A549 (cell line): Measurements from ENCODE around the gene AP1M1. TPM values are rescaled to one million over a fixed set of nuclear protein-coding genes. Genes with fewer than 3 reads are reported as not detected.

ENCODE experiments used
- ATAC-seq, 2 experiments: fragments of 200-7000 bp in 1 of 2; fragments of >200 bp in 1 of 2; cut with Nextera tagmentation in 1 of 2; cut with Tn5 transposase in 1 of 2; 3 replicates each; pipeline versions ENCODE4 v1.8.0 to v1.9.1; 2018 to 2020; ENCODE audit warnings: mild to moderate bottlenecking in 1 of 2, moderate library complexity in 1 of 2
- CTCF ChIA-PET: fragments of 300-600 bp; sonication (Branson Sonifier 250); formaldehyde crosslinking; extraction: SDS; loops from one replicate; lab custom pipeline; 2021; ENCODE audit warnings: antibody characterized with exemption, inconsistent platforms; lab: Yijun Ruan, JAX
- POLR2A ChIA-PET: fragments of 350-600 bp; formaldehyde crosslinking; extraction: SDS; loops from one replicate; lab custom pipeline; 2021; ENCODE audit warnings: antibody characterized with exemption, inconsistent platforms; lab: Yijun Ruan, JAX
- DNase-seq, 2 experiments: peaks; one replicate each; pipeline versions ENCODE4 v3.0.0 to v3.0.0-alpha.2; 2011 to 2016; ENCODE audit warnings: low read depth in 1 of 2, low spot score in 1 of 2
- FAIRE-seq: peaks from 2 replicates; lab custom pipeline; 2011; peaks lifted over from hg19 to GRCh38; lab: Jason Lieb, UNC
- H3K27ac ChIP-seq, 2 experiments: fragments of >200 bp; sonication (Bioruptor Twin); formaldehyde crosslinking; 3 replicates each; pipeline ENCODE4 v1.5.1; 2016 to 2017
- H3K4me1 ChIP-seq: fragments of >200 bp; sonication (Bioruptor Twin); formaldehyde crosslinking; 3 replicates; pipeline ENCODE4 v1.6.1; 2016
- H3K4me2 ChIP-seq: fragments of >200 bp; sonication (Bioruptor Twin); formaldehyde crosslinking; 3 replicates; pipeline ENCODE4 v1.6.1; 2016
- H3K4me3 ChIP-seq: fragments of >200 bp; sonication (Bioruptor Twin); formaldehyde crosslinking; 3 replicates; pipeline ENCODE4 v1.5.1; 2016
- H3K9me3 ChIP-seq: fragments of >200 bp; sonication (Bioruptor Twin); formaldehyde crosslinking; 3 replicates; pipeline ENCODE4 v1.6.1; 2016
- BHLHE40 ChIP-seq: IDR thresholded peaks from 2 replicates; pipeline ENCODE4 v1.6.1; 2012; ENCODE audit warnings: low read depth, low read length, inconsistent platforms
- CBX2 ChIP-seq: fragments of 200-600 bp; sonication (generic); IDR thresholded peaks from 2 replicates; pipeline ENCODE4 v1.6.1; 2016; ENCODE audit warnings: low read depth, mild to moderate bottlenecking, borderline replicate concordance
- CBX8 ChIP-seq: fragments of 200-600 bp; sonication (generic); IDR thresholded peaks from 2 replicates; pipeline ENCODE4 v1.6.1; 2016
- CHD4 ChIP-seq: fragments of 200-600 bp; sonication (generic); IDR thresholded peaks from 2 replicates; pipeline ENCODE4 v1.6.1; 2016; ENCODE audit warnings: antibody characterized with exemption, mild to moderate bottlenecking, borderline replicate concordance
- CTCF ChIP-seq: fragments of >200 bp; sonication (Bioruptor Twin); formaldehyde crosslinking; IDR thresholded peaks from 3 replicates; pipeline ENCODE4 v1.5.1; 2016
- EHMT2 ChIP-seq: fragments of 200-600 bp; sonication (generic); IDR thresholded peaks from 2 replicates; pipeline ENCODE4 v1.6.1; 2016; ENCODE audit warnings: antibody characterized with exemption, low read depth, mild to moderate bottlenecking, moderate library complexity
- ELK1 ChIP-seq: fragments of 150-350 bp; IDR thresholded peaks from 2 replicates; pipeline ENCODE4 v1.6.1; 2014; ENCODE audit warnings: low read depth, mild to moderate bottlenecking, low read length
- FOSB ChIP-seq: fragments of 250-450 bp; sonication (Bioruptor Pico); IDR thresholded peaks from 2 replicates; pipeline ENCODE4 v1.5.0; 2020; ENCODE audit warnings: mild to moderate bottlenecking, moderate library complexity
- FOSL2 ChIP-seq, 2 experiments: fragments of 450-650 bp in 1 of 2; fragments of >200 bp in 1 of 2; sonication (Bioruptor Twin) in 1 of 2; formaldehyde crosslinking; IDR thresholded peaks; 2 replicates each; pipeline versions ENCODE4 v1.5.0 to v1.6.1; 2016 to 2020; ENCODE audit warnings: mild to moderate bottlenecking in 1 of 2, moderate library complexity in 1 of 2
- FOXS1 ChIP-seq: fragments of 250-450 bp; sonication (Bioruptor Pico); IDR thresholded peaks from 2 replicates; pipeline ENCODE4 v1.5.0; 2020; ENCODE audit warnings: mild to moderate bottlenecking, moderate library complexity
- HEYL ChIP-seq: fragments of 250-450 bp; sonication (Bioruptor Pico); IDR thresholded peaks from 2 replicates; pipeline ENCODE4 v1.8.0; 2021; ENCODE audit warnings: mild to moderate bottlenecking, moderate library complexity
- HOXB13 ChIP-seq: fragments of 250-450 bp; sonication (Bioruptor Pico); IDR thresholded peaks from 2 replicates; pipeline ENCODE4 v1.5.0; 2020; ENCODE audit warnings: low read depth, mild to moderate bottlenecking, moderate library complexity
- JUN ChIP-seq, 2 experiments: fragments of >200 bp; sonication (Bioruptor Twin); formaldehyde crosslinking; IDR thresholded peaks; 2 replicates in 1 of 2; 3 replicates in 1 of 2; pipeline ENCODE4 v1.6.1; 2016 to 2017
- KDM5A ChIP-seq: fragments of 200-600 bp; sonication (generic); IDR thresholded peaks from 2 replicates; pipeline ENCODE4 v1.6.1; 2016; ENCODE audit warnings: antibody characterized with exemption, mild to moderate bottlenecking
- MYC ChIP-seq: IDR thresholded peaks from 2 replicates; pipeline ENCODE4 v1.6.1; 2012; ENCODE audit warnings: mild to moderate bottlenecking, inconsistent platforms, low read length, improper control_type of control experiment, borderline replicate concordance
- NFE2L2 ChIP-seq: fragments of 150-350 bp; conservative IDR thresholded peaks from 2 replicates; pipeline ENCODE4 v1.6.1; 2014; ENCODE audit warnings: low read length
- NPAS2 ChIP-seq: fragments of 250-450 bp; sonication (Bioruptor Pico); IDR thresholded peaks from 2 replicates; pipeline ENCODE4 v1.8.0; 2022; ENCODE audit warnings: mild to moderate bottlenecking, moderate library complexity, borderline replicate concordance
- PHF8 ChIP-seq: fragments of 200-600 bp; sonication (generic); IDR thresholded peaks from 2 replicates; pipeline ENCODE4 v1.6.1; 2016; ENCODE audit warnings: low read depth, mild to moderate bottlenecking, antibody characterized with exemption, moderate library complexity, borderline replicate concordance
- POLR2A ChIP-seq: IDR thresholded peaks from 2 replicates; pipeline ENCODE4 v1.6.1; 2012; ENCODE audit warnings: mild to moderate bottlenecking, low read length
- RAD21 ChIP-seq, 2 experiments: fragments of >200 bp in 1 of 2; sonication (Bioruptor Twin) in 1 of 2; formaldehyde crosslinking in 1 of 2; IDR thresholded peaks in 1 of 2; conservative IDR thresholded peaks in 1 of 2; 2 replicates in 1 of 2; 3 replicates in 1 of 2; pipeline ENCODE4 v1.6.1; 2012 to 2018; ENCODE audit warnings: inconsistent platforms in 1 of 2
- RCOR1 ChIP-seq: fragments of 150-350 bp; IDR thresholded peaks from 2 replicates; pipeline ENCODE4 v1.6.1; 2014; ENCODE audit warnings: antibody characterized with exemption, low read length, low read depth
- RNF2 ChIP-seq: fragments of 200-600 bp; sonication (generic); IDR thresholded peaks from 2 replicates; pipeline ENCODE4 v1.6.1; 2016; ENCODE audit warnings: low read depth, mild to moderate bottlenecking, antibody characterized with exemption, moderate library complexity, borderline replicate concordance
- SMC3 ChIP-seq: fragments of >200 bp; sonication (Bioruptor Twin); formaldehyde crosslinking; IDR thresholded peaks from 3 replicates; pipeline ENCODE4 v1.6.1; 2018; ENCODE audit warnings: inconsistent platforms
- TFCP2L1 ChIP-seq: fragments of 250-450 bp; sonication (Bioruptor Pico); IDR thresholded peaks from 2 replicates; pipeline ENCODE4 v1.5.0; 2021; ENCODE audit warnings: mild to moderate bottlenecking
- ZFP36 ChIP-seq: fragments of 450-650 bp; IDR thresholded peaks from 2 replicates; pipeline ENCODE4 v1.6.1; 2014; ENCODE audit warnings: borderline replicate concordance; ENCODE audit not compliant: partially characterized antibody
- ZNF302 ChIP-seq: fragments of 250-450 bp; sonication (Bioruptor Pico); IDR thresholded peaks from 2 replicates; pipeline ENCODE4 v1.9.0; 2021; ENCODE audit warnings: inconsistent platforms, mild to moderate bottlenecking, moderate library complexity
- WGBS: methylation state at CpG from one replicate; pipeline ENCODE4 v1.1.6; 2017; ENCODE audit errors: missing lambda C conversion rate; 5-methylcytosine and 5-hydroxymethylcytosine counted together
- polyA plus RNA-seq, 4 experiments: library from polyadenylated mRNA; depleted of rRNA in 3 of 4; stranded (reverse); fragments of >200 nt; fragmentation: RNase III in 1 of 4; extraction: RNeasy Plus Mini Kit Qiagen cat#74134 plus additional on column Dnase treatment in 1 of 4; gene quantifications; 2 replicates in 3 of 4; 3 replicates in 1 of 4; pipeline ENCODE4 v1.2.3, GENCODE V29; 2011 to 2017

The AP1M1 gene
- polyA plus RNA-seq, 2 of the 4 experiments (the other 2 are of a cell fraction) = 42.5 to 63.0 TPM

- FAIRE-seq (no peak), DNase-seq (no peak), ATAC-seq (no peak)
- CTCF ChIA-PET = interaction anchor here (0.7 to 1.7 kb wide), 2 partner anchors 48 to 160 kb away, joined by 3 to 5 read pairs; no protein-coding TSS in a partner anchor
- Histone ChIP-seq H3K9me3 (peaks cover 22% of the 10 kb centered on the region), H3K4me2 (no peak overlapping the region), H3K4me3 (no peak overlapping the region), H3K4me1 (no peaks in the 10 kb centered on the region), H3K27ac (no peak overlapping the region)
- WGBS = 96% methylated on average over 3 of the region's 3 CpGs
- TF ChIP-seq FOXS1 (CRISPR knock-in tag) (no peak), BHLHE40 (no peak), TFCP2L1 (CRISPR knock-in tag) (no peak), ELK1 (no peak), FOSL2 (IDR thresholded peaks at IDR 0.05) (no peak), FOSL2 (CRISPR knock-in tag; IDR thresholded peaks at IDR 0.05) (no peak), EHMT2 (no peak)
- POLR2A ChIA-PET = interaction anchor here (0.7 kb wide), 1 partner anchor 102 kb away, joined by 5 read pairs; no protein-coding TSS in a partner anchor
Observed at GRCh38 chr19:16222806-16223205, 25.1 kb downstream of the AP1M1 start.

GRCh38 chr19:16223746-16224145 is 26.0 kb downstream of the AP1M1 start:
- ChIA-PET CTCF (interaction anchor here (0.6 to 2.1 kb wide), 3 partner anchors 23 to 159 kb away, joined by 3 to 5 read pairs (median 4); no protein-coding TSS in a partner anchor), POLR2A (no interaction called here)
- 82% methylated on average over 13 of the region's 15 CpGs for WGBS
- H3K4me3 ChIP-seq = no peak overlapping the region
- no peak overlapping the region for H3K27ac ChIP-seq
- DNase-seq (no peak), FAIRE-seq (no peak), ATAC-seq (no peak)
- H3K4me1 ChIP-seq = no peaks in the 10 kb centered on the region
- H3K9me3 ChIP-seq = peaks cover 22% of the 10 kb centered on the region
- TF ChIP-seq RNF2 (no peak), BHLHE40 (no peak), JUN (IDR thresholded peaks at IDR 0.05) (no peak), ZNF302 (CRISPR knock-in tag) (no peak), CBX2 (no peak), FOSL2 (IDR thresholded peaks at IDR 0.05) (no peak), FOSL2 (CRISPR knock-in tag; IDR thresholded peaks at IDR 0.05) (no peak), KDM5A (no peak), SMC3 (no peak), RAD21 (conservative IDR thresholded peaks at IDR 0.05 in 1 of 2, IDR thresholded peaks at IDR 0.05 in 1 of 2) (no peak), PHF8 (no peak), CBX8 (no peak), NFE2L2 (no peak)
- H3K4me2 ChIP-seq = no peak overlapping the region

- Histone ChIP-seq H3K4me2 (no peak overlapping the region), H3K27ac (no peak overlapping the region), H3K9me3 (peaks cover 22% of the 10 kb centered on the region), H3K4me3 (no peak overlapping the region), H3K4me1 (no peaks in the 10 kb centered on the region)
- ChIA-PET POLR2A (no interaction called here), CTCF (interaction anchor here (1.7 to 2.1 kb wide), 2 partner anchors 23 to 158 kb away, joined by 4 to 5 read pairs; no protein-coding TSS in a partner anchor)
- WGBS = 89% methylated on average over 21 of the region's 32 CpGs
- DNase-seq (no peak), ATAC-seq (no peak), FAIRE-seq (no peak)
- no peak for TF ChIP-seq NPAS2 (CRISPR knock-in tag)
- no peak for TF ChIP-seq MYC
- no peak for TF ChIP-seq ZFP36
- no peak for TF ChIP-seq HOXB13
- TF ChIP-seq RNF2 = no peak
- TF ChIP-seq CHD4 = no peak
- TF ChIP-seq RCOR1 = no peak
- TF ChIP-seq HEYL (CRISPR knock-in tag) = no peak
- TF ChIP-seq CTCF = no peak
- no peak for TF ChIP-seq FOSB
- no peak for TF ChIP-seq POLR2A
Observed at GRCh38 chr19:16224293-16225045, 26.8 kb downstream of the AP1M1 start.
